Measurements from ENCODE around the gene BHLHE41.

Gene BHLHE41

GRCh38 chr12:26118308-26118707 lies 6.5 kb downstream of the BHLHE41 start:
- H3K79me1 ChIP-seq (replicated peaks; ENCODE audit: low read length, poor library complexity, severe bottlenecking) = peaks cover 3% of the 10 kb centered on the region
- H3K9ac ChIP-seq (ENCODE audit: low read length) = no peak overlapping the region
- peaks cover 5% of the 10 kb centered on the region for H3K4me1 ChIP-seq (ENCODE audit: control insufficient read depth, insufficient read depth, low read depth, low read length)
- H4K91ac ChIP-seq (ENCODE audit: low read length) = no peak overlapping the region
- H2AK5ac ChIP-seq (ENCODE audit: low read length, severe bottlenecking) = no peak overlapping the region
- H3K27me3 ChIP-seq (ENCODE audit: control insufficient read depth in 1 of 2, insufficient read depth in 1 of 2, low read length in 2 of 2) = no peaks in the 10 kb centered on the region
- H3K4me2 ChIP-seq (ENCODE audit: low read length, poor library complexity, severe bottlenecking) = no peak overlapping the region
- no peak overlapping the region for H2BK12ac ChIP-seq (ENCODE audit: low read length in 2 of 2)
- H3K4ac ChIP-seq (ENCODE audit: low read depth in 1 of 2, low read length in 2 of 2) = no peak overlapping the region
- no peaks in the 10 kb centered on the region for H3K9me3 ChIP-seq (ENCODE audit: control insufficient read depth, low read length)
- no peak overlapping the region for H3K14ac ChIP-seq (ENCODE audit: low read length in 2 of 2)
- no peak overlapping the region for H3K23ac ChIP-seq (ENCODE audit: low read length in 2 of 2)
- H2AFZ ChIP-seq (ENCODE audit: low read depth, low read length) = no peak overlapping the region
- no peak overlapping the region for H3K27ac ChIP-seq (ENCODE audit: low read length, poor library complexity, severe bottlenecking)
- DNase-seq = no peak
- no peak overlapping the region for H2BK120ac ChIP-seq (ENCODE audit: low read depth, low read length)
- H3K4me3 ChIP-seq (ENCODE audit: insufficient read depth in 1 of 2, low read depth in 1 of 2, low read length in 2 of 2) = no peak overlapping the region
- no peak overlapping the region for H3K18ac ChIP-seq (ENCODE audit: low read depth in 1 of 2, low read length in 2 of 2)
- H3K36me3 ChIP-seq (ENCODE audit: control insufficient read depth in 1 of 2, insufficient read depth in 2 of 2, low read depth in 1 of 2, low read length in 2 of 2) = no peaks in the 10 kb centered on the region
- WGBS = 83% methylated on average over 2 of the region's 4 CpGs
- no peak overlapping the region for H2BK5ac ChIP-seq (ENCODE audit: low read depth, low read length, poor library complexity, severe bottlenecking)
- H2BK15ac ChIP-seq (ENCODE audit: low read depth, poor library complexity, severe bottlenecking) = no peak overlapping the region
- H4K8ac ChIP-seq (ENCODE audit: low read length) = no peak overlapping the region

GRCh38 chr12:26116829-26117715 lies 7.8 kb downstream of the BHLHE41 start:
- no peak overlapping the region for H4K91ac ChIP-seq (ENCODE audit: low read length)
- peaks cover 8% of the 10 kb centered on the region for H3K4me1 ChIP-seq (ENCODE audit: control insufficient read depth, insufficient read depth, low read depth, low read length)
- no peak for DNase-seq
- no peak overlapping the region for H3K27ac ChIP-seq (ENCODE audit: low read length, poor library complexity, severe bottlenecking)
- no peak overlapping the region for H2AK5ac ChIP-seq (ENCODE audit: low read length, severe bottlenecking)
- H3K4me3 ChIP-seq (ENCODE audit: insufficient read depth in 1 of 2, low read depth in 1 of 2, low read length in 2 of 2) = no peak overlapping the region
- no peak overlapping the region for H3K23ac ChIP-seq (ENCODE audit: low read length in 2 of 2)
- peak overlapping the region in 1 of 2 experiments; percentile 8 for H3K18ac ChIP-seq (ENCODE audit: low read depth in 1 of 2, low read length in 2 of 2)
- no peak overlapping the region for H2BK12ac ChIP-seq (ENCODE audit: low read length in 2 of 2)
- no peak overlapping the region for H4K8ac ChIP-seq (ENCODE audit: low read length)
- no peak overlapping the region for H3K14ac ChIP-seq (ENCODE audit: low read length in 2 of 2)
- no peak overlapping the region for H2BK120ac ChIP-seq (ENCODE audit: low read depth, low read length)
- no peaks in the 10 kb centered on the region for H3K27me3 ChIP-seq (ENCODE audit: control insufficient read depth in 1 of 2, insufficient read depth in 1 of 2, low read length in 2 of 2)
- no peak overlapping the region for H3K4me2 ChIP-seq (ENCODE audit: low read length, poor library complexity, severe bottlenecking)
- H2AFZ ChIP-seq (ENCODE audit: low read depth, low read length) = no peak overlapping the region
- no peak overlapping the region for H3K9ac ChIP-seq (ENCODE audit: low read length)
- H3K36me3 ChIP-seq (ENCODE audit: control insufficient read depth in 1 of 2, insufficient read depth in 2 of 2, low read depth in 1 of 2, low read length in 2 of 2) = no peaks in the 10 kb centered on the region
- H2BK15ac ChIP-seq (ENCODE audit: low read depth, poor library complexity, severe bottlenecking) = no peak overlapping the region
- no peak overlapping the region for H2BK5ac ChIP-seq (ENCODE audit: low read depth, low read length, poor library complexity, severe bottlenecking)
- 61% methylated on average over 6 of the region's 6 CpGs for WGBS
- H3K9me3 ChIP-seq (ENCODE audit: control insufficient read depth, low read length) = no peaks in the 10 kb centered on the region
- peaks cover 3% of the 10 kb centered on the region for H3K79me1 ChIP-seq (replicated peaks; ENCODE audit: low read length, poor library complexity, severe bottlenecking)
- H3K4ac ChIP-seq (ENCODE audit: low read depth in 1 of 2, low read length in 2 of 2) = no peak overlapping the region

GRCh38 chr12:26114720-26115401 lies 10.0 kb downstream of the BHLHE41 start:
- 46% methylated on average over 13 of the region's 13 CpGs for WGBS
- Histone ChIP-seq H2BK12ac (ENCODE audit: low read length in 2 of 2) (peak overlapping the region in 1 of 2 experiments; percentile 77), H3K4me2 (ENCODE audit: low read length, poor library complexity, severe bottlenecking) (peak overlapping the region; percentile 94)

More at GRCh38 chr12:26114720-26115401, 10.0 kb downstream of the BHLHE41 start:
- Histone ChIP-seq H3K23ac (ENCODE audit: low read length in 2 of 2) (no peak overlapping the region), H2BK120ac (ENCODE audit: low read depth, low read length) (no peak overlapping the region), H4K91ac (ENCODE audit: low read length) (no peak overlapping the region), H3K79me1 (replicated peaks; ENCODE audit: low read length, poor library complexity, severe bottlenecking) (peaks cover 1% of the 10 kb centered on the region), H3K9me3 (ENCODE audit: control insufficient read depth, low read length) (no peaks in the 10 kb centered on the region), H4K8ac (ENCODE audit: low read length) (peak overlapping the region; percentile 7), H3K27me3 (ENCODE audit: control insufficient read depth in 1 of 2, insufficient read depth in 1 of 2, low read length in 2 of 2) (no peaks in the 10 kb centered on the region), H2AFZ (ENCODE audit: low read depth, low read length) (peak overlapping the region; percentile 86), H2BK5ac (ENCODE audit: low read depth, low read length, poor library complexity, severe bottlenecking) (no peak overlapping the region), H2BK15ac (ENCODE audit: low read depth, poor library complexity, severe bottlenecking) (peak overlapping the region; percentile 54), H3K27ac (ENCODE audit: low read length, poor library complexity, severe bottlenecking) (peak overlapping the region; percentile 68), H3K9ac (ENCODE audit: low read length) (peak overlapping the region; percentile 93), H3K18ac (ENCODE audit: low read depth in 1 of 2, low read length in 2 of 2) (peak overlapping the region in 1 of 2 experiments; percentile 77), H3K4me1 (ENCODE audit: control insufficient read depth, insufficient read depth, low read depth, low read length) (peaks cover 5% of the 10 kb centered on the region), H2AK5ac (ENCODE audit: low read length, severe bottlenecking) (no peak overlapping the region), H3K4ac (ENCODE audit: low read depth in 1 of 2, low read length in 2 of 2) (no peak overlapping the region), H3K4me3 (ENCODE audit: insufficient read depth in 1 of 2, low read depth in 1 of 2, low read length in 2 of 2) (peak overlapping the region; percentile 59 to 77), H3K36me3 (ENCODE audit: control insufficient read depth in 1 of 2, insufficient read depth in 2 of 2, low read depth in 1 of 2, low read length in 2 of 2) (no peaks in the 10 kb centered on the region), H3K14ac (ENCODE audit: low read length in 2 of 2) (no peak overlapping the region)
- DNase-seq = no peak
